Astrocyte (in vitro differentiated cells and primary cell): Measurements from ENCODE around the gene OAS3. TPM values are rescaled to one million over a fixed set of nuclear protein-coding genes. Genes with fewer than 3 reads are reported as not detected.

Experiments used
- DNase-seq: peaks from one replicate; pipeline ENCODE4 v3.0.0-alpha.2; 2010; ENCODE audit warnings: low read depth
- FAIRE-seq: peaks from 2 replicates; lab custom pipeline; 2011; peaks lifted over from hg19 to GRCh38; lab: Jason Lieb, UNC
- H2AFZ ChIP-seq: 2 replicates; pipeline ENCODE4 v1.6.0; 2012; ENCODE audit warnings: low read depth, low read length, inconsistent platforms
- H3K27ac ChIP-seq: 2 replicates; pipeline ENCODE4 v1.5.1; 2011; ENCODE audit warnings: low read depth, low read length, inconsistent platforms
- H3K27me3 ChIP-seq: 2 replicates; pipeline ENCODE4 v1.6.0; 2011; ENCODE audit warnings: low read length, inconsistent platforms; ENCODE audit not compliant: insufficient read depth
- H3K36me3 ChIP-seq: 2 replicates; pipeline ENCODE4 v1.5.1; 2011; ENCODE audit warnings: low read length, inconsistent platforms; ENCODE audit not compliant: insufficient read depth
- H3K4me1 ChIP-seq: 2 replicates; pipeline ENCODE4 v1.5.1; 2011; ENCODE audit warnings: low read length, inconsistent platforms; ENCODE audit not compliant: insufficient read depth
- H3K4me2 ChIP-seq: 2 replicates; pipeline ENCODE4 v1.6.0; 2012; ENCODE audit warnings: low read length, inconsistent platforms
- H3K4me3 ChIP-seq: 2 replicates; pipeline ENCODE4 v1.5.1; 2011; ENCODE audit warnings: low read depth, mild to moderate bottlenecking, low read length, inconsistent platforms; ENCODE audit not compliant: insufficient read depth
- H3K79me2 ChIP-seq: 2 replicates; pipeline ENCODE4 v1.6.0; 2012; ENCODE audit warnings: mild to moderate bottlenecking, low read length, inconsistent platforms; ENCODE audit not compliant: insufficient read depth
- H3K9ac ChIP-seq: 2 replicates; pipeline ENCODE4 v1.6.0; 2012; ENCODE audit warnings: mild to moderate bottlenecking, low read length, inconsistent platforms
- H3K9me3 ChIP-seq: 2 replicates; pipeline ENCODE4 v1.5.1; 2012; ENCODE audit warnings: low read depth, mild to moderate bottlenecking, low read length, inconsistent platforms; ENCODE audit not compliant: insufficient read depth
- H4K20me1 ChIP-seq: 2 replicates; pipeline ENCODE4 v1.6.0; 2012; ENCODE audit warnings: low read length, inconsistent platforms; ENCODE audit not compliant: insufficient read depth
- H3K27ac Mint-ChIP-seq: one replicate; pipeline ENCODE4 v1.8.0; 2021; ENCODE audit warnings: mild to moderate bottlenecking, mixed read lengths; ENCODE audit not compliant: unreplicated experiment
- H3K27me3 Mint-ChIP-seq: one replicate; pipeline ENCODE4 v1.8.0; 2021; ENCODE audit warnings: low read depth, mixed read lengths; ENCODE audit not compliant: unreplicated experiment
- H3K36me3 Mint-ChIP-seq: one replicate; pipeline ENCODE4 v1.8.0; 2021; ENCODE audit warnings: low read depth, mixed read lengths; ENCODE audit not compliant: unreplicated experiment
- H3K4me1 Mint-ChIP-seq: one replicate; pipeline ENCODE4 v1.8.0; 2021; ENCODE audit warnings: low read depth, mixed read lengths; ENCODE audit not compliant: unreplicated experiment
- H3K4me3 Mint-ChIP-seq: one replicate; pipeline ENCODE4 v1.8.0; 2021; ENCODE audit warnings: mild to moderate bottlenecking, moderate library complexity, mixed read lengths; ENCODE audit not compliant: unreplicated experiment
- H3K9me3 Mint-ChIP-seq: one replicate; pipeline ENCODE4 v1.8.0; 2021; ENCODE audit warnings: mild to moderate bottlenecking, mixed read lengths; ENCODE audit not compliant: unreplicated experiment
- CTCF ChIP-seq: IDR thresholded peaks from 2 replicates; pipeline ENCODE4 v1.5.1; 2011; ENCODE audit warnings: low read depth, mild to moderate bottlenecking, inconsistent platforms, low read length, moderate library complexity; ENCODE audit not compliant: insufficient read depth
- EZH2 ChIP-seq: IDR thresholded peaks from 2 replicates; pipeline ENCODE4 v1.6.1; 2012; ENCODE audit warnings: mild to moderate bottlenecking, low read length, inconsistent platforms; ENCODE audit not compliant: insufficient read depth
- total RNA-seq: library from RNA; stranded (reverse); gene quantifications from 2 replicates; pipeline ENCODE4 v1.2.1, GENCODE V29; 2021

The OAS3 gene
- total RNA-seq, 1 donor from 2014 or later = 33.8 TPM

- H4K20me1 ChIP-seq = no peaks in the 10 kb centered on the region
- Mint-ChIP-seq H3K4me3 (no peak overlapping the region), H3K27me3 (peaks cover 51% of the 10 kb centered on the region), H3K27ac (no peak overlapping the region), H3K4me1 (no peaks in the 10 kb centered on the region), H3K36me3 (no peaks in the 10 kb centered on the region), H3K9me3 (no peaks in the 10 kb centered on the region)
- H3K9me3 ChIP-seq = no peaks in the 10 kb centered on the region
- no peak overlapping the region for H3K4me2 ChIP-seq
- no peak overlapping the region for H3K9ac ChIP-seq
- FAIRE-seq (no peak), DNase-seq (no peak)
- H3K79me2 ChIP-seq = no peaks in the 10 kb centered on the region
- no peak overlapping the region for H3K4me3 ChIP-seq
- no peaks in the 10 kb centered on the region for H3K27me3 ChIP-seq
- H3K27ac ChIP-seq = no peak overlapping the region
- H3K36me3 ChIP-seq = no peaks in the 10 kb centered on the region
- TF ChIP-seq CTCF = no peak
- no peak for TF ChIP-seq EZH2
- no peaks in the 10 kb centered on the region for H3K4me1 ChIP-seq
- no peak overlapping the region for H2AFZ ChIP-seq
Observed at GRCh38 chr12:112892856-112893255, 45.4 kb upstream of the OAS3 start.

- no peaks in the 10 kb centered on the region for H3K79me2 ChIP-seq
Observed at GRCh38 chr12:112894128-112894527, 44.1 kb upstream of the OAS3 start.

More at GRCh38 chr12:112894128-112894527, 44.1 kb upstream of the OAS3 start:
- Histone ChIP-seq H3K4me1 (no peaks in the 10 kb centered on the region), H3K36me3 (no peaks in the 10 kb centered on the region), H3K4me2 (no peak overlapping the region), H3K9me3 (no peaks in the 10 kb centered on the region), H2AFZ (no peak overlapping the region), H3K9ac (no peak overlapping the region), H4K20me1 (no peaks in the 10 kb centered on the region), H3K27ac (no peak overlapping the region), H3K27me3 (no peaks in the 10 kb centered on the region), H3K4me3 (no peak overlapping the region)
- no peak overlapping the region for H3K27ac Mint-ChIP-seq
- H3K27me3 Mint-ChIP-seq = peaks cover 54% of the 10 kb centered on the region
- H3K9me3 Mint-ChIP-seq = no peaks in the 10 kb centered on the region
- H3K4me3 Mint-ChIP-seq = no peak overlapping the region
- no peak for FAIRE-seq
- no peak for TF ChIP-seq CTCF
- TF ChIP-seq EZH2 = no peak
- H3K4me1 Mint-ChIP-seq = no peaks in the 10 kb centered on the region
- DNase-seq = no peak
- H3K36me3 Mint-ChIP-seq = no peaks in the 10 kb centered on the region
